Measurements from ENCODE around the gene ASCC3.

DNA sequence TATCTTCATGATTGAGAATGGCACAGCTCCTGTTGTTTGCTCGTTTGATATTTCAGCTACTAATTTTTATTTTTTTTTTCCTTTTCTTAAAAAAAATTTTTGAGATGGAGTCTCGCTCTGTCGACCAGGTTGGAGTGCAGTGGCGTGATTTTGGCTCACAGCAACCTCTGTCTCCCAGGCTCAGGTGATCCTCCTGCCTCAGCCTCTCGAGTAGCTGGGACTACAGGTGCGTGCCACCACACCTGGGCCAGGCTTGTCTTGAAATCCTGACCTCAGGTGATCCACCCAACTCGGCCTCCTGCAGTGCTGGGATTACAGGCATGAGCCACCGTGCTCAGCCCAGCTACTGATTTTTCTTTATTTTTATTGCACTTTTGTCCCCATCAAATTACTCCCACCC lies 266.2 kb downstream of the ASCC3 start:
- TF ChIP-seq, protein P1, sequence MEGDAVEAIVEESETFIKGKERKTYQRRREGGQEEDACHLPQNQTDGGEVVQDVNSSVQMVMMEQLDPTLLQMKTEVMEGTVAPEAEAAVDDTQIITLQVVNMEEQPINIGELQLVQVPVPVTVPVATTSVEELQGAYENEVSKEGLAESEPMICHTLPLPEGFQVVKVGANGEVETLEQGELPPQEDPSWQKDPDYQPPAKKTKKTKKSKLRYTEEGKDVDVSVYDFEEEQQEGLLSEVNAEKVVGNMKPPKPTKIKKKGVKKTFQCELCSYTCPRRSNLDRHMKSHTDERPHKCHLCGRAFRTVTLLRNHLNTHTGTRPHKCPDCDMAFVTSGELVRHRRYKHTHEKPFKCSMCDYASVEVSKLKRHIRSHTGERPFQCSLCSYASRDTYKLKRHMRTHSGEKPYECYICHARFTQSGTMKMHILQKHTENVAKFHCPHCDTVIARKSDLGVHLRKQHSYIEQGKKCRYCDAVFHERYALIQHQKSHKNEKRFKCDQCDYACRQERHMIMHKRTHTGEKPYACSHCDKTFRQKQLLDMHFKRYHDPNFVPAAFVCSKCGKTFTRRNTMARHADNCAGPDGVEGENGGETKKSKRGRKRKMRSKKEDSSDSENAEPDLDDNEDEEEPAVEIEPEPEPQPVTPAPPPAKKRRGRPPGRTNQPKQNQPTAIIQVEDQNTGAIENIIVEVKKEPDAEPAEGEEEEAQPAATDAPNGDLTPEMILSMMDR (IDR thresholded peaks at IDR 0.05) = no peak
- TF ChIP-seq POLR2AphosphoS5 (IDR thresholded peaks at IDR 0.05) (no peak), POLR2A (IDR thresholded peaks at IDR 0.05) (no peak)
